ENCODE data around the gene TRPV3. TPM values are rescaled to one million over a fixed set of nuclear protein-coding genes. Genes with fewer than 3 reads are reported as not detected.

The TRPV3 gene
- total RNA-seq (2014; rRNA removed; shearing (Covaris generic)), result not detected in 2 replicates

DNA sequence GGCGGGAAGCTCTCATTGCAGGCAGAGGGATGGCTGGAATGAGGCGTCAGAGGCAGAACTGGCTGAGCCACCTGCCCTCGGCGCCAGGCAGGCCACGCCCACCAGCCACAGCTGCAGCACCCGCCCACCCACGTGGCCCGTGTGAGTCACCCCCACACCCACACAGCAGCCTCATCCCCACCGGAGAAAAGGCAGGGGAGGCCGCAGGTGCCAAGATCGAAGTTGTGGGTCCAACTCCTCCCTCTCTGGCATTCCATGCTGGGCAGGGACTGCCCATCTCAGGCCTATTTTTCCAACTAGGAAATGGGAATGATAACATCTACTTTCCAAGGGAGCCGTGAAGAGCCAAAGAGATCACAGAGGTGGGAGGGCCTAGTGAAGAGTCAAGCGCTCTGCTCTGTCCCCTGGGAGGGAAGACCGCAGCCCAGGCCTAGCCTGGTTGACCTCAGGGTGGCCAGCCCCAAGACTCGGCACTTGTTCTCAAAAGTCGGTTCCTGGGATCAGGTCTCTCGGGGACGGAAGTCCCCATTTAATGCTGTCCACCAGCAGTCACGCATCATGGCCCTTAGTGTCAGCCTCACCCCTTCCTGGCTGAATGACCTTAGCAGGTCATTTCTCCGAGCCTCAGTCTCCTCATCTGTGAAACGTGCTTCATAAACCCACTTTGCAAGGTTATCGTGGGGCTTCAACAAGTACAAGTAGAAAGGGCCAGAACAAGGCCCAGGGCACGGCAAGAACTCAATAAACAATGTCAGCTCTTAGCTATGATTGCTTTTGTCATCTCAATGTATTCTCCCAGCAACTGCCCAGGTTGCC, at the start of gene TRPV3:
Gene TRPV3, minus strand, starts transcription at position 45 of the 816 bp plus-strand sequence. CDS start 2,962 bp downstream, outside the sequence.

DNA sequence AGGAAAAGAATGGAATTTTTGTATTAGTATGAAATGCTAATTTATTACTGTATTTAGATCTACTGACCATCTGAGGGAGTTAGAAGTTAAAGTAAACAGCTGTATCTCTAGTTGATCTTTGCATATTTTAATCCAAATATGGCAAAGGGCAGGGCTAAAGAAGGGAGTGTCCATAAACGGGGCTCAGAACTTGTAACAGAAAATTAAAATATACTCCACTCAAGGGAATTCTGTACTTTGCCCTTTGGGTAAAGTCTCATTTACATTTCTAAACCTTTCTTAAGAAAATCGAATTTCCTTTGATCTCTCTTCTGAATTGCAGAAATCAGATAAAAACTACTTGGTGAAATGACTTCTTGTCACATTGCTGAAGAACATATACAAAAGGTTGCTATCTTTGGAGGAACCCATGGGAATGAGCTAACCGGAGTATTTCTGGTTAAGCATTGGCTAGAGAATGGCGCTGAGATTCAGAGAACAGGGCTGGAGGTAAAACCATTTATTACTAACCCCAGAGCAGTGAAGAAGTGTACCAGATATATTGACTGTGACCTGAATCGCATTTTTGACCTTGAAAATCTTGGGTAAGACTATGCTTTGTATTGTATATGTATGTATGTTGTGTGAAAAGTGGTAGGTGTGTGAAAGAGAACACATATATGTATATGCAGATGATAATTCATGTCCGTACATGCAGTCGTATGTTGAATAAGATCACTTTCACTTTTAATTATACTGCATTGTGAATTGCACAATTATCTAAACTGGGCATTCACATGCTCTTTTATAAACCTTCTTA, 81.6 kb downstream of the TRPV3 start, which contains the start of gene ASPA:
Gene ASPA, plus strand, starts transcription at position 186 of the 799 bp plus-strand sequence. Its CDS starts 163 bp downstream, at position 349.

DNA sequence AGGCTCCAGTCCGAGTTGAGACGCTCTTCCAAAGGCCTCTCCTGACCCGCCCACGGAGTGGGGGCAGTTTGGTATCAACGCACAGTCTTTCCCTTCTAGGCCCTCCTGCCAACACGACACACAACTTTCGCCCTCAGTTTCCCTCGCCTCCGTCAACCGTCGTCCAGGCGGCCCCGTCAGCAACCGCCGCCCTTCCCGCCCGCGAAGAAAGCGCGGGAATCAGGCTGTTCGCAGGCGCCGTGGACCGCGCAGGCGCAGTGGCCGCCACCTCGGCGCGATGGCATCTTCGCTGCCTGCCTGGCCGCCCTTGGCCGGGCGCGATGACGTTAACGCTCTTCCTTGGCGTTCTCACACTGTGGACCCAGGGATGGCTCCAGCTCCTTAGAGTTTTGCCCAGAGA, 86.0 kb downstream of the TRPV3 start, which contains the start of gene SPATA22:
Gene SPATA22, minus strand, starts transcription at position 221 of the 400 bp plus-strand sequence. CDS start 2,494 bp downstream, outside the sequence.

Other genes starting within 250 kb of the TRPV3 start
- gene OR3A2, start 171.5 kb downstream of the TRPV3 start, total RNA-seq (2014; rRNA removed; shearing (Covaris generic)), result 0.75 and 1.8 TPM in 2 replicates
- gene OR1E1, start 159.4 kb downstream of the TRPV3 start, total RNA-seq (2014; rRNA removed; shearing (Covaris generic)), result not detected in 2 replicates
- not detected in 2 replicates for gene OR3A3, start 146.4 kb downstream of the TRPV3 start, total RNA-seq (2014; rRNA removed; shearing (Covaris generic))
- not detected in 2 replicates for gene OR1E2, start 124.0 kb downstream of the TRPV3 start, total RNA-seq (2014; rRNA removed; shearing (Covaris generic))
- not detected in 2 replicates for gene SPATA22, start 86.0 kb downstream of the TRPV3 start, total RNA-seq (2014; rRNA removed; shearing (Covaris generic))
- not detected in 2 replicates for gene ASPA, start 81.8 kb downstream of the TRPV3 start, total RNA-seq (2014; rRNA removed; shearing (Covaris generic))
- gene TRPV1, start 51.6 kb upstream of the TRPV3 start, total RNA-seq (2014; rRNA removed; shearing (Covaris generic)), result 2.9 and 3.2 TPM in 2 replicates
- 9.9 and 12.5 TPM in 2 replicates for gene SHPK, start 78.4 kb upstream of the TRPV3 start, total RNA-seq (2014; rRNA removed; shearing (Covaris generic))
- gene CTNS, start 78.9 kb upstream of the TRPV3 start, total RNA-seq (2014; rRNA removed; shearing (Covaris generic)), result 6.5 and 11.2 TPM in 2 replicates
- 72.7 and 73.4 TPM in 2 replicates for gene TAX1BP3, start 110.8 kb upstream of the TRPV3 start, total RNA-seq (2014; rRNA removed; shearing (Covaris generic))
- 37.3 and 44.7 TPM in 2 replicates for gene EMC6, start 111.0 kb upstream of the TRPV3 start, total RNA-seq (2014; rRNA removed; shearing (Covaris generic))
- gene P2RX5, start 138.3 kb upstream of the TRPV3 start, total RNA-seq (2014; rRNA removed; shearing (Covaris generic)), result 11.4 and 13.6 TPM in 2 replicates
- gene HASPIN, start 166.1 kb upstream of the TRPV3 start, total RNA-seq (2014; rRNA removed; shearing (Covaris generic)), result 14.6 and 17.9 TPM in 2 replicates
- 15.5 and 20.7 TPM in 2 replicates for gene ITGAE, start 243.4 kb upstream of the TRPV3 start, total RNA-seq (2014; rRNA removed; shearing (Covaris generic))